Cardiac fibroblast (primary cell): ENCODE data around the gene TLR5.

ENCODE experiments used
- DNase-seq, 2 donors: peaks; one replicate each; pipeline versions ENCODE4 v3.0.0 to v3.0.0-alpha.2; 2010; ENCODE audit warnings: low read depth in 2 of 2
- H3K4me3 ChIP-seq, 2 donors: replicated peaks in 1 of 2; 1 replicate in 1 of 2; 2 replicates in 1 of 2; pipeline ENCODE4 v1.5.1; 2011; ENCODE audit warnings: low read depth in 2 of 2, low read length in 2 of 2, mild to moderate bottlenecking in 2 of 2, moderate library complexity in 1 of 2
- CTCF ChIP-seq: IDR thresholded peaks from one replicate; pipeline ENCODE4 v1.5.1; 2011; ENCODE audit warnings: low read depth, mild to moderate bottlenecking, low read length, inconsistent platforms

The TLR5 gene

GRCh38 chr1:223143537-223144248 is 645 bp upstream of the TLR5 start:
- no peak for DNase-seq
- TF ChIP-seq CTCF: no peak
- H3K4me3 ChIP-seq: peak overlapping the region; percentile 39 to 60

- no peak for TF ChIP-seq CTCF
- no peak for DNase-seq
- H3K4me3 ChIP-seq: no peak overlapping the region
These were observed 779 bp downstream of the TLR5 start for GRCh38 chr1:223142269-223142668.

GRCh38 chr1:223140611-223141405 is 2.2 kb downstream of the TLR5 start:
- peak in 1 of 2 donors; percentile 27 for DNase-seq
- no peak for TF ChIP-seq CTCF
- H3K4me3 ChIP-seq: no peak overlapping the region

GRCh38 chr1:223137455-223138085 is 5.5 kb downstream of the TLR5 start:
- peak; percentile 75 to 93 for DNase-seq
- no peak for TF ChIP-seq CTCF
- no peak overlapping the region for H3K4me3 ChIP-seq

- no peak for TF ChIP-seq CTCF
- no peak overlapping the region for H3K4me3 ChIP-seq
- DNase-seq: no peak
These were observed 7.0 kb downstream of the TLR5 start for GRCh38 chr1:223136086-223136485.

GRCh38 chr1:223135176-223135942 is 7.7 kb downstream of the TLR5 start:
- peak; percentile 68 to 79 for DNase-seq
- no peak for TF ChIP-seq CTCF

More at GRCh38 chr1:223135176-223135942, 7.7 kb downstream of the TLR5 start:
- H3K4me3 ChIP-seq: no peak overlapping the region
